Osteoblast (primary cell): Measurements from ENCODE around the gene SPATA13. TPM values are rescaled to one million over a fixed set of nuclear protein-coding genes. Genes with fewer than 3 reads are reported as not detected.

ENCODE experiments used
- DNase-seq: peaks from one replicate; pipeline ENCODE4 v3.0.0; 2011; ENCODE audit warnings: low spot score, mixed read lengths; ENCODE audit not compliant: insufficient read length; ENCODE audit errors: missing footprints
- H2AFZ ChIP-seq: 2 replicates; pipeline ENCODE4 v1.6.0; 2011; ENCODE audit warnings: mild to moderate bottlenecking, low read length
- H3K27ac ChIP-seq: 2 replicates; pipeline ENCODE4 v1.5.1; 2011; ENCODE audit warnings: mild to moderate bottlenecking, low read depth, low read length, moderate library complexity
- H3K27me3 ChIP-seq: 2 replicates; pipeline ENCODE4 v1.6.0; 2012; ENCODE audit warnings: mild to moderate bottlenecking, control low read depth, inconsistent platforms, low read length, moderate library complexity; ENCODE audit not compliant: insufficient read depth
- H3K36me3 ChIP-seq: 2 replicates; pipeline ENCODE4 v1.5.1; 2011; ENCODE audit warnings: mild to moderate bottlenecking, low read length, control low read depth, moderate library complexity; ENCODE audit not compliant: insufficient read depth
- H3K4me1 ChIP-seq: 2 replicates; pipeline ENCODE4 v1.5.1; 2011; ENCODE audit warnings: mild to moderate bottlenecking, low read length, control low read depth, moderate library complexity; ENCODE audit not compliant: insufficient read depth
- H3K4me2 ChIP-seq: 2 replicates; pipeline ENCODE4 v1.6.0; 2011; ENCODE audit warnings: mild to moderate bottlenecking, low read length; ENCODE audit not compliant: insufficient read depth
- H3K4me3 ChIP-seq: fragments of 200-600 bp; sonication (generic); 3 replicates; pipeline ENCODE4 v1.5.1; 2012; ENCODE audit warnings: mild to moderate bottlenecking, low read length, inconsistent platforms; ENCODE audit not compliant: insufficient read depth
- H3K79me2 ChIP-seq: 2 replicates; pipeline ENCODE4 v1.6.0; 2012; ENCODE audit warnings: mild to moderate bottlenecking, low read length, control low read depth, inconsistent platforms; ENCODE audit not compliant: insufficient read depth
- H3K9me3 ChIP-seq: 2 replicates; pipeline ENCODE4 v1.5.1; 2011; ENCODE audit warnings: low read depth, low read length, control low read depth
- H4K20me1 ChIP-seq: 2 replicates; pipeline ENCODE4 v1.6.0; 2012; ENCODE audit warnings: mild to moderate bottlenecking, low read length, control low read depth; ENCODE audit not compliant: insufficient read depth
- total RNA-seq: library from RNA; depleted of rRNA; stranded (reverse); fragments of >200 nt; gene quantifications from 2 replicates; pipeline ENCODE4 v1.2.3, GENCODE V29; 2012
- TF ChIP-seq, protein P1 (sequence below): IDR thresholded peaks from 2 replicates; pipeline ENCODE4 v1.5.1; 2011; ENCODE audit warnings: mild to moderate bottlenecking, low read depth, low read length, moderate library complexity; ENCODE audit errors: extremely low read depth

SPATA13 gene
- total RNA-seq, 1 donor, result 40.2 TPM

DNA sequence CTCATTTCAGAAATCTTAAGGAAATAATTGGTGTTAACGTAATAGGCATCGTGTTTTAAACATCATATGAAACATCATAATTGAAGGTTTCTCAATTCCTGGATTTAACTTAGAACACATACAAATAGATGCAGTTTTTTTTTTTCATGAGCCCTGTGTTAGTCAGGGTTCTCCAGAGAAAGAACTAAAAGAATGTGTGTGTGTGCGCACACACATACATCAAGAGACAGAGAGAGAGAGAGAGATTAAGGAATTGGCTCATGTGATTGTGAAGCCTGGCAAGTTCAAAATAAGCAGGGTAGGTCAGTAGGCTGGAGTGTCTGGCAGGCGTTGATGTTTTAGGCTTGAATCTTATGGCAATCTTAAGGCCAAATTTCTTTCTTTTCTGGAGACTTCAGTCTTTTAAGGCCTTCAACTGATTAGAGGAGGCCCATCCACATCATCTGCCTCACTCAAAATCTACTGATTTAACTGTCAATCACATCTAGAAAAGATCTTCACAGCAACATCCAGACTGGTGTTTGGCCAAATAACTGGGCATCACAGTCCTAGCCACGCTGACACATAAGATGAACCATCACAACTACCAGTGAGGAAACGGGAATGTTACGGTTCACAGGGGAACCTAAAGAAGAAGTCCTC lies 25.2 kb downstream of the SPATA13 start:
- DNase-seq, result no peak
- Histone ChIP-seq H4K20me1 (no peaks in the 10 kb centered on the region), H3K79me2 (no peaks in the 10 kb centered on the region), H3K36me3 (no peaks in the 10 kb centered on the region), H3K4me1 (no peaks in the 10 kb centered on the region), H3K4me2 (no peak overlapping the region), H3K9me3 (no peaks in the 10 kb centered on the region), H2AFZ (no peak overlapping the region), H3K4me3 (no peak overlapping the region), H3K27me3 (no peaks in the 10 kb centered on the region), H3K27ac (no peak overlapping the region)
- TF ChIP-seq, protein P1, sequence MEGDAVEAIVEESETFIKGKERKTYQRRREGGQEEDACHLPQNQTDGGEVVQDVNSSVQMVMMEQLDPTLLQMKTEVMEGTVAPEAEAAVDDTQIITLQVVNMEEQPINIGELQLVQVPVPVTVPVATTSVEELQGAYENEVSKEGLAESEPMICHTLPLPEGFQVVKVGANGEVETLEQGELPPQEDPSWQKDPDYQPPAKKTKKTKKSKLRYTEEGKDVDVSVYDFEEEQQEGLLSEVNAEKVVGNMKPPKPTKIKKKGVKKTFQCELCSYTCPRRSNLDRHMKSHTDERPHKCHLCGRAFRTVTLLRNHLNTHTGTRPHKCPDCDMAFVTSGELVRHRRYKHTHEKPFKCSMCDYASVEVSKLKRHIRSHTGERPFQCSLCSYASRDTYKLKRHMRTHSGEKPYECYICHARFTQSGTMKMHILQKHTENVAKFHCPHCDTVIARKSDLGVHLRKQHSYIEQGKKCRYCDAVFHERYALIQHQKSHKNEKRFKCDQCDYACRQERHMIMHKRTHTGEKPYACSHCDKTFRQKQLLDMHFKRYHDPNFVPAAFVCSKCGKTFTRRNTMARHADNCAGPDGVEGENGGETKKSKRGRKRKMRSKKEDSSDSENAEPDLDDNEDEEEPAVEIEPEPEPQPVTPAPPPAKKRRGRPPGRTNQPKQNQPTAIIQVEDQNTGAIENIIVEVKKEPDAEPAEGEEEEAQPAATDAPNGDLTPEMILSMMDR, result no peak

DNA sequence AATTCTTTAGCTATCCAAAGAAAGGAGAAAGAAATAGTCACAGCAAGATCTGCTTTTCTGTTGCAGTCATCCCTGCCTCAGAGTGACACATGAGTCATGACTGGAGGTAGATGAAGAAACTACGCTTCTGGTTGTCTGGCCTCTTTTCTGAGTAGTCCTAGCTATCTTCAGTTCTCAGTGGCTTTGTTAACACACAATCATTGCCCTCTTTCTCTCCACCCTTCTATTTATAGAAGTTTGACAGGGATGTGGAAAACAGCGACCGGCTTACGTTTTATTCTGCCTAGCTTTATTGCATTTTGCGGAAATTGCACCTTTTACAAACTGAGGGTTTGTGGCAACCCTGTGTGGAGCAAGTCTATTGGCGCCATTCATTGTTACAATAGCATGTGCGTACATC lies 26.7 kb downstream of the SPATA13 start:
- peak; percentile 47 for DNase-seq
- Histone ChIP-seq H3K36me3 (no peaks in the 10 kb centered on the region), H2AFZ (no peak overlapping the region), H4K20me1 (no peaks in the 10 kb centered on the region), H3K4me1 (no peaks in the 10 kb centered on the region), H3K79me2 (no peaks in the 10 kb centered on the region), H3K4me2 (no peak overlapping the region), H3K27ac (no peak overlapping the region), H3K27me3 (no peaks in the 10 kb centered on the region), H3K9me3 (no peaks in the 10 kb centered on the region), H3K4me3 (no peak overlapping the region)
- TF ChIP-seq, protein P1, result no peak

DNA sequence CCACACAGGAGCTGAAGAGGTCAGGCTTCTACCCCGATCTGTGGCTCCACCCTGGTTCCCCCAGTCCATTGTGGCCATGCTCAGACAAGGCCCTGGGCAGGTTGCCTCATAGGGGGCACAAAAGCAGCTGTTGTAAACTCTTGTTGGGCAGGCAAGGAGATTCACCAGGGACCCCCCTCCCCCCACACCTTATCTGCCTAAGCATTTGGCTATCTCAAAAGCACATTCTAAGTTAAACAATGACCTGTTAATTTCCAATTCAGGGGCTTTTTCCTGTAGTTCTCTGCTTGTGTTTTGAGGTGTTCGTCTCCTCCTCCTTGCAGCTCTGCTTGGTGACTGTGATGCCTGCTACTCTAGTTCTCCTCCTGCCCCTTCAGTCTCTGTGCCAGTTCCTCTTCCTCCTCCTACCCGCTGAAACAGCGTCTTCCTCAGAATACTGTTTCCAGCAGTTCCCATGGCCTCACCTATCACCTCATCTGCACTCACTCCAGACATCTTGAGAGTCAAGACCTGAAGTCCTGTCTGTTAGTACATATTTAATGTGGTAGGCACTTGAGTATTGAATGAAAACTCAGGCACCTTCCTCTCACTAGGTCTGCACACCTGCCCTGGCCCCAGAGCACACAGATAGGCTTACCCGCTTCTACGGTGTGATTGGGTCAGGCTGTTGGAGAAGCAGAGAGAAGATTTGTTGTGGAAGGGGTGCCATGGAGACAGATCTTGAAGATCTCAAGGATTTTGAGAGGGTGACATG lies 31.7 kb downstream of the SPATA13 start:
- H4K20me1 ChIP-seq, result no peaks in the 10 kb centered on the region
- H3K79me2 ChIP-seq, result no peaks in the 10 kb centered on the region
- H2AFZ ChIP-seq, result no peak overlapping the region
- DNase-seq, result peak; percentile 9
- no peaks in the 10 kb centered on the region for H3K9me3 ChIP-seq
- H3K4me2 ChIP-seq, result no peak overlapping the region
- H3K4me1 ChIP-seq, result no peaks in the 10 kb centered on the region
- TF ChIP-seq, protein P1, result no peak
- no peak overlapping the region for H3K27ac ChIP-seq
- no peaks in the 10 kb centered on the region for H3K27me3 ChIP-seq
- no peaks in the 10 kb centered on the region for H3K36me3 ChIP-seq
- H3K4me3 ChIP-seq, result no peak overlapping the region

DNA sequence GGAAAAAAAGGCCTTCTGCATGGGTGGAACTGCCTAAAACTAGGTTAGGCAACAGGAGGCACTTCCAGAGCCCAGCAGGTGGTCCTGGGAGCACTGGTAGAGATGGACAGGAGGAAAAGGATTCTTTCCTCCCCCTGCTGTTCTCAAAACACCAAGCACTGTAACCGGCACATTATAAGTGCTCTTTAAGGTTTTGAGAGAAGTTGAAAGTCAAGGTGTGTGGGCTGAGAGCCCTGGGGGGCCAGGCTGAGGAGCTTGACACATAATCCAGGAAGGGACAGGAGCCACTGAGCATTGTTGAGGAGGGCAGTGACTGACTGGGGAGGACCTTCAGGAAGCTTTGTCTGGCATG lies 32.3 kb downstream of the SPATA13 start:
- Histone ChIP-seq H3K4me1 (no peaks in the 10 kb centered on the region), H3K27ac (no peak overlapping the region), H3K4me2 (no peak overlapping the region), H3K9me3 (no peaks in the 10 kb centered on the region), H2AFZ (no peak overlapping the region), H3K36me3 (no peaks in the 10 kb centered on the region), H3K4me3 (no peak overlapping the region), H3K79me2 (no peaks in the 10 kb centered on the region), H4K20me1 (no peaks in the 10 kb centered on the region), H3K27me3 (no peaks in the 10 kb centered on the region)
- TF ChIP-seq, protein P1, result no peak
- DNase-seq, result peak; percentile 17
